Liver (tissue), 9 donors: ENCODE results near the gene PLXNA2. TPM values are rescaled to one million over a fixed set of nuclear protein-coding genes. Genes with fewer than 3 reads are reported as not detected.

ENCODE experiments used
- DNase-seq: peaks from one replicate; pipeline ENCODE4 v3.0.0-alpha.2; 2017; ENCODE audit warnings: low spot score
- H3K27ac ChIP-seq, 2 donors: one replicate each; pipeline ENCODE4 v1.7.0; 2013; ENCODE audit warnings: inconsistent platforms in 2 of 2, low read length in 2 of 2, control low read depth in 1 of 2, low read depth in 1 of 2, mild to moderate bottlenecking in 1 of 2
- H3K27me3 ChIP-seq, 4 donors: one replicate each; pipeline versions ENCODE4 v1.6.1 to v1.7.0; 2013; ENCODE audit warnings: low read length in 3 of 4, inconsistent platforms in 1 of 4, mild to moderate bottlenecking in 1 of 4, moderate library complexity in 1 of 4; ENCODE audit not compliant: control insufficient read depth in 4 of 4, insufficient read depth in 4 of 4
- H3K36me3 ChIP-seq, 4 donors: one replicate each; pipeline versions ENCODE4 v1.6.1 to v1.7.0; 2013; ENCODE audit warnings: low read length in 3 of 4, mild to moderate bottlenecking in 3 of 4, low read depth in 1 of 4, moderate library complexity in 1 of 4; ENCODE audit not compliant: control insufficient read depth in 4 of 4, insufficient read depth in 3 of 4
- H3K4me1 ChIP-seq, 4 donors: one replicate each; pipeline versions ENCODE4 v1.6.1 to v1.7.0; 2013; ENCODE audit warnings: low read length in 3 of 4, mild to moderate bottlenecking in 3 of 4, moderate library complexity in 1 of 4; ENCODE audit not compliant: control insufficient read depth in 4 of 4, insufficient read depth in 4 of 4
- H3K4me3 ChIP-seq, 3 donors: one replicate each; pipeline versions ENCODE4 v1.6.1 to v1.7.0; 2013; ENCODE audit warnings: low read length in 3 of 3, control low read depth in 1 of 3, low read depth in 1 of 3, mild to moderate bottlenecking in 1 of 3
- H3K9ac ChIP-seq, 2 donors: one replicate each; pipeline ENCODE4 v1.7.0; 2013; ENCODE audit warnings: low read length in 2 of 2, mild to moderate bottlenecking in 2 of 2, moderate library complexity in 2 of 2, control low read depth in 1 of 2, low read depth in 1 of 2
- H3K9me3 ChIP-seq, 4 donors: one replicate each; pipeline versions ENCODE4 v1.6.1 to v1.7.0; 2013; ENCODE audit warnings: low read length in 3 of 4; ENCODE audit not compliant: control insufficient read depth in 4 of 4
- EGR1 ChIP-seq, 2 donors: IDR thresholded peaks; 2 replicates each; pipeline ENCODE4 v1.6.1; 2016 to 2018; ENCODE audit warnings: antibody characterized with exemption in 2 of 2, low read depth in 2 of 2
- GABPA ChIP-seq, 2 donors: IDR thresholded peaks in 1 of 2; conservative IDR thresholded peaks in 1 of 2; 2 replicates each; pipeline ENCODE4 v1.6.1; 2016; ENCODE audit warnings: antibody characterized with exemption in 2 of 2, mild to moderate bottlenecking in 1 of 2, moderate library complexity in 1 of 2
- HNF4A ChIP-seq, 2 donors: conservative IDR thresholded peaks; 2 replicates each; pipeline ENCODE4 v1.6.1; 2016; ENCODE audit warnings: antibody characterized with exemption in 2 of 2, mild to moderate bottlenecking in 2 of 2
- HNF4G ChIP-seq: IDR thresholded peaks from 2 replicates; pipeline ENCODE4 v1.6.1; 2016; ENCODE audit warnings: antibody characterized with exemption
- JUND ChIP-seq, 2 donors: IDR thresholded peaks; 2 replicates each; pipeline ENCODE4 v1.6.1; 2016; ENCODE audit warnings: antibody characterized with exemption in 2 of 2
- MAX ChIP-seq: IDR thresholded peaks from 2 replicates; pipeline ENCODE4 v1.6.1; 2016; ENCODE audit warnings: antibody characterized with exemption
- NR2F2 ChIP-seq: IDR thresholded peaks from 2 replicates; pipeline ENCODE4 v1.6.1; 2016; ENCODE audit warnings: antibody characterized with exemption
- RAD21 ChIP-seq, 2 donors: IDR thresholded peaks; 2 replicates each; pipeline ENCODE4 v1.6.1; 2016; ENCODE audit warnings: antibody characterized with exemption in 2 of 2, mild to moderate bottlenecking in 2 of 2
- REST ChIP-seq: IDR thresholded peaks from 2 replicates; pipeline ENCODE4 v1.6.1; 2016; ENCODE audit warnings: antibody characterized with exemption, mild to moderate bottlenecking
- RXRA ChIP-seq, 2 donors: IDR thresholded peaks; 2 replicates each; pipeline ENCODE4 v1.6.1; 2017 to 2018; ENCODE audit warnings: antibody characterized with exemption in 2 of 2, mild to moderate bottlenecking in 1 of 2
- SP1 ChIP-seq: IDR thresholded peaks from 2 replicates; pipeline ENCODE4 v1.6.1; 2018; ENCODE audit warnings: antibody characterized with exemption, mild to moderate bottlenecking
- TAF1 ChIP-seq: conservative IDR thresholded peaks from 2 replicates; pipeline ENCODE4 v1.6.1; 2016; ENCODE audit warnings: antibody characterized with exemption, mild to moderate bottlenecking
- YY1 ChIP-seq: IDR thresholded peaks from 2 replicates; pipeline ENCODE4 v1.6.1; 2016; ENCODE audit warnings: antibody characterized with exemption, mild to moderate bottlenecking
- WGBS: extraction: QIAGEN DNeasy Blood & Tissue Kit; methylation state at CpG from one replicate; pipeline ENCODE4 v1.1.7; 2013; 5-methylcytosine and 5-hydroxymethylcytosine counted together
- polyA plus RNA-seq, 2 donors: library from polyadenylated mRNA; stranded (reverse) in 1 of 2; unstranded in 1 of 2; fragments of 200-250 nt in 1 of 2; fragments of >200 nt in 1 of 2; fragmentation: Nextera tagmentation in 1 of 2; extraction: Ambion mirVana in 1 of 2; gene quantifications; one replicate each; pipeline versions ENCODE4 v1.2.1 to v1.2.3, GENCODE V29; 2013 to 2015
- total RNA-seq, 2 donors: library from RNA; depleted of rRNA; stranded (reverse); fragments of >200 nt; gene quantifications; one replicate each; pipeline ENCODE4 v1.2.3, GENCODE V29; 2014
- TF ChIP-seq, protein P1 (sequence below): IDR thresholded peaks from 2 replicates; pipeline ENCODE4 v1.6.1; 2016; ENCODE audit warnings: antibody characterized with exemption
- TF ChIP-seq, protein P2 (sequence below): fragments of 150-350 bp; IDR thresholded peaks from 2 replicates; pipeline ENCODE4 v1.5.1; 2017; ENCODE audit warnings: improper control_type of control experiment, low read depth, low read length; ENCODE audit not compliant: missing input control
- TF ChIP-seq, protein P3 (sequence below): IDR thresholded peaks from 2 replicates; pipeline ENCODE4 v1.6.1; 2016; ENCODE audit warnings: antibody characterized with exemption
- donor health status: healthy.
- donor health status: healthy.
- donor health status: healthy.
- donor health status: healthy.
- donor health status: healthy.

The PLXNA2 gene
- total and polyA plus RNA-seq, 4 donors: 1.8 to 9.2 (median 2.8) TPM

DNA sequence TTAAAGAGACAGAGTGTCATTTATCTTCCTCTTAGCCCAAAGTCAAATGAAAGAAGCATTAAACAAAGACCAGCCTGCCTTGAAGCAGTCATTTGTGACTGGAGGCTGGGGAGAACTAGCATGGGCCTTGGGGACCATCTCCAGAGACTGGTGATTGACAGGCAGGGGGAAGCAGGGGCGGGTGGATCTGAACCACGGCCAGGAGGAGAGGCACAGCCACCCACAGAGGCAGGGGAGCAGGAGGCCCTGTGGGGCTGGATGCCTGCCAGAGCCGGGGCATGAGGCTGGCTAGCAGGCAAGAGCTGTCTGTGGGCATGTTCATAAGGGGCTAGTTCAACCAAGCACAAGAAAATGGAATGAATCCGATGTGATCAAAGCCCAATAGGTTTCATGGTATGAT, 73.9 kb downstream of the PLXNA2 start:
- 38% methylated on average over 4 of the region's 4 CpGs for WGBS
- no peaks in the 10 kb centered on the region for H3K27me3 ChIP-seq
- TF ChIP-seq RAD21 (IDR thresholded peaks at IDR 0.05): no peak
- TF ChIP-seq GABPA (IDR thresholded peaks at IDR 0.05 in 1 of 2, conservative IDR thresholded peaks at IDR 0.05 in 1 of 2): no peak
- TF ChIP-seq, protein P1, sequence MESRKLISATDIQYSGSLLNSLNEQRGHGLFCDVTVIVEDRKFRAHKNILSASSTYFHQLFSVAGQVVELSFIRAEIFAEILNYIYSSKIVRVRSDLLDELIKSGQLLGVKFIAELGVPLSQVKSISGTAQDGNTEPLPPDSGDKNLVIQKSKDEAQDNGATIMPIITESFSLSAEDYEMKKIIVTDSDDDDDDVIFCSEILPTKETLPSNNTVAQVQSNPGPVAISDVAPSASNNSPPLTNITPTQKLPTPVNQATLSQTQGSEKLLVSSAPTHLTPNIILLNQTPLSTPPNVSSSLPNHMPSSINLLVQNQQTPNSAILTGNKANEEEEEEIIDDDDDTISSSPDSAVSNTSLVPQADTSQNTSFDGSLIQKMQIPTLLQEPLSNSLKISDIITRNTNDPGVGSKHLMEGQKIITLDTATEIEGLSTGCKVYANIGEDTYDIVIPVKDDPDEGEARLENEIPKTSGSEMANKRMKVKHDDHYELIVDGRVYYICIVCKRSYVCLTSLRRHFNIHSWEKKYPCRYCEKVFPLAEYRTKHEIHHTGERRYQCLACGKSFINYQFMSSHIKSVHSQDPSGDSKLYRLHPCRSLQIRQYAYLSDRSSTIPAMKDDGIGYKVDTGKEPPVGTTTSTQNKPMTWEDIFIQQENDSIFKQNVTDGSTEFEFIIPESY: no peak
- TF ChIP-seq MAX: no peak
- TF ChIP-seq NR2F2: no peak
- no peak for TF ChIP-seq REST
- no peak for TF ChIP-seq YY1
- TF ChIP-seq, protein P2, sequence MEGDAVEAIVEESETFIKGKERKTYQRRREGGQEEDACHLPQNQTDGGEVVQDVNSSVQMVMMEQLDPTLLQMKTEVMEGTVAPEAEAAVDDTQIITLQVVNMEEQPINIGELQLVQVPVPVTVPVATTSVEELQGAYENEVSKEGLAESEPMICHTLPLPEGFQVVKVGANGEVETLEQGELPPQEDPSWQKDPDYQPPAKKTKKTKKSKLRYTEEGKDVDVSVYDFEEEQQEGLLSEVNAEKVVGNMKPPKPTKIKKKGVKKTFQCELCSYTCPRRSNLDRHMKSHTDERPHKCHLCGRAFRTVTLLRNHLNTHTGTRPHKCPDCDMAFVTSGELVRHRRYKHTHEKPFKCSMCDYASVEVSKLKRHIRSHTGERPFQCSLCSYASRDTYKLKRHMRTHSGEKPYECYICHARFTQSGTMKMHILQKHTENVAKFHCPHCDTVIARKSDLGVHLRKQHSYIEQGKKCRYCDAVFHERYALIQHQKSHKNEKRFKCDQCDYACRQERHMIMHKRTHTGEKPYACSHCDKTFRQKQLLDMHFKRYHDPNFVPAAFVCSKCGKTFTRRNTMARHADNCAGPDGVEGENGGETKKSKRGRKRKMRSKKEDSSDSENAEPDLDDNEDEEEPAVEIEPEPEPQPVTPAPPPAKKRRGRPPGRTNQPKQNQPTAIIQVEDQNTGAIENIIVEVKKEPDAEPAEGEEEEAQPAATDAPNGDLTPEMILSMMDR: no peak
- TF ChIP-seq JUND (IDR thresholded peaks at IDR 0.05): no peak
- no peak for TF ChIP-seq RXRA (IDR thresholded peaks at IDR 0.05)
- no peak for DNase-seq
- peaks cover 11 to 51% (median 32%) of the 10 kb centered on the region in 4 donors for H3K4me1 ChIP-seq
- H3K4me3 ChIP-seq: no peak overlapping the region
- no peaks in the 10 kb centered on the region for H3K9me3 ChIP-seq
- H3K36me3 ChIP-seq: no peaks in the 10 kb centered on the region
- H3K9ac ChIP-seq: no peak overlapping the region
- H3K27ac ChIP-seq: no peak overlapping the region

GRCh38 chr1:208169081-208169879, 74.9 kb downstream of the PLXNA2 start:
- no peak for DNase-seq
- Histone ChIP-seq H3K4me3 (no peak overlapping the region), H3K9me3 (no peaks in the 10 kb centered on the region), H3K27me3 (no peaks in the 10 kb centered on the region), H3K4me1 (peaks cover 10 to 42% (median 25%) of the 10 kb centered on the region in 4 donors), H3K9ac (no peak overlapping the region), H3K36me3 (no peaks in the 10 kb centered on the region), H3K27ac (no peak overlapping the region)
- 84% methylated on average over 8 of the region's 8 CpGs for WGBS
- TF ChIP-seq, protein P3, sequence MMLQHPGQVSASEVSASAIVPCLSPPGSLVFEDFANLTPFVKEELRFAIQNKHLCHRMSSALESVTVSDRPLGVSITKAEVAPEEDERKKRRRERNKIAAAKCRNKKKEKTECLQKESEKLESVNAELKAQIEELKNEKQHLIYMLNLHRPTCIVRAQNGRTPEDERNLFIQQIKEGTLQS: no peak
- no peak for TF ChIP-seq JUND (IDR thresholded peaks at IDR 0.05)
- no peak for TF ChIP-seq REST
- TF ChIP-seq SP1: no peak
- TF ChIP-seq EGR1 (IDR thresholded peaks at IDR 0.05; ENCODE audit: low read depth in 2 of 2): no peak
- TF ChIP-seq HNF4G: no peak
- no peak for TF ChIP-seq HNF4A (conservative IDR thresholded peaks at IDR 0.05)
- TF ChIP-seq, protein P1: no peak
- no peak for TF ChIP-seq RXRA (IDR thresholded peaks at IDR 0.05)
- no peak for TF ChIP-seq GABPA (IDR thresholded peaks at IDR 0.05 in 1 of 2, conservative IDR thresholded peaks at IDR 0.05 in 1 of 2)
- no peak for TF ChIP-seq RAD21 (IDR thresholded peaks at IDR 0.05)
- no peak for TF ChIP-seq TAF1
- no peak for TF ChIP-seq NR2F2
- no peak for TF ChIP-seq MAX
